Endothelial cell of umbilical vein (primary cell): ENCODE measurements around the gene KRTAP24-1. TPM values are rescaled to one million over a fixed set of nuclear protein-coding genes. Genes with fewer than 3 reads are reported as not detected.

Experiments used
- BruUV-seq: library from RNA; stranded (reverse); fragments of 400-500 nt; replicated peaks from 2 replicates; lab custom pipeline; 2021; lab: Mats Ljungman, UMichigan
- CTCF ChIA-PET: fragments of 300-600, 350-600 bp; sonication (Branson Sonifier 250); formaldehyde crosslinking; loops from one replicate; lab custom pipeline; 2021; ENCODE audit warnings: antibody characterized with exemption, inconsistent platforms; lab: Charles Lee
- POLR2A ChIA-PET: fragments of 300-600, 350-600 bp; sonication (Branson Sonifier 250); formaldehyde crosslinking; loops from one replicate; lab custom pipeline; 2021; ENCODE audit warnings: antibody characterized with exemption, inconsistent platforms; lab: Charles Lee
- DNase-seq: peaks from one replicate; pipeline ENCODE4 v3.0.0-alpha.2; 2011; ENCODE audit warnings: low read depth, low spot score
- FAIRE-seq: peaks from 2 replicates; lab custom pipeline; 2011; peaks lifted over from hg19 to GRCh38; lab: Jason Lieb, UNC
- H2AFZ ChIP-seq: 2 replicates; pipeline ENCODE4 v1.6.0; 2012; ENCODE audit warnings: low read depth, low read length, control low read depth, inconsistent platforms
- H3K27ac ChIP-seq: 2 replicates; pipeline ENCODE4 v1.5.1; 2011; ENCODE audit warnings: low read depth, mild to moderate bottlenecking, control low read depth, low read length, moderate library complexity; ENCODE audit not compliant: insufficient read depth
- H3K27me3 ChIP-seq, 2 experiments: 2 replicates each; pipeline versions ENCODE4 v1.6.0 to v1.6.1; 2011; ENCODE audit warnings: low read length in 2 of 2, mixed read lengths in 1 of 2; ENCODE audit not compliant: control insufficient read depth in 2 of 2, insufficient read depth in 2 of 2
- H3K36me3 ChIP-seq, 2 experiments: 2 replicates in 1 of 2; 3 replicates in 1 of 2; pipeline ENCODE4 v1.5.1; 2011; ENCODE audit warnings: low read length in 2 of 2, mild to moderate bottlenecking in 1 of 2, moderate library complexity in 1 of 2; ENCODE audit not compliant: control insufficient read depth in 2 of 2, insufficient read depth in 2 of 2; ENCODE audit errors: extremely low read depth in 1 of 2
- H3K4me1 ChIP-seq: 3 replicates; pipeline ENCODE4 v1.5.1; 2011; ENCODE audit warnings: mild to moderate bottlenecking, low read length; ENCODE audit not compliant: control insufficient read depth, insufficient read depth; ENCODE audit errors: extremely low read depth
- H3K4me2 ChIP-seq: 2 replicates; pipeline ENCODE4 v1.6.1; 2011; ENCODE audit warnings: low read length, control low read depth, mixed read lengths; ENCODE audit not compliant: insufficient read depth
- H3K4me3 ChIP-seq, 3 experiments: fragments of 200-600 bp in 1 of 3; sonication (generic), shearing (Covaris generic) in 1 of 3; replicated peaks in 1 of 3; 2 replicates each; pipeline ENCODE4 v1.5.1; 2011 to 2016; ENCODE audit warnings: control low read depth in 3 of 3, low read length in 3 of 3, mild to moderate bottlenecking in 2 of 3, inconsistent platforms in 1 of 3, low read depth in 1 of 3, moderate library complexity in 1 of 3; ENCODE audit not compliant: insufficient read depth in 1 of 3
- H3K79me2 ChIP-seq: 2 replicates; pipeline ENCODE4 v1.6.0; 2012; ENCODE audit warnings: low read length, inconsistent platforms; ENCODE audit not compliant: control insufficient read depth, insufficient read depth
- H3K9ac ChIP-seq: replicated peaks from 2 replicates; pipeline ENCODE3; 2011; ENCODE audit warnings: low read length, control low read depth; ENCODE audit not compliant: insufficient read depth; ENCODE audit errors: extremely low read depth
- H3K9me1 ChIP-seq: replicated peaks from 3 replicates; pipeline ENCODE4 v1.6.0; 2011; ENCODE audit warnings: mild to moderate bottlenecking, low read length; ENCODE audit not compliant: control insufficient read depth, insufficient read depth; ENCODE audit errors: extremely low read depth
- H3K9me3 ChIP-seq: replicated peaks from 2 replicates; pipeline ENCODE4 v1.5.1; 2012; ENCODE audit warnings: low read length, inconsistent platforms; ENCODE audit not compliant: control insufficient read depth, insufficient read depth
- H4K20me1 ChIP-seq: replicated peaks from 2 replicates; pipeline ENCODE3; 2011; ENCODE audit warnings: mild to moderate bottlenecking, low read length; ENCODE audit not compliant: control insufficient read depth, insufficient read depth; ENCODE audit errors: extremely low read depth
- EZH2 ChIP-seq: IDR thresholded peaks from 2 replicates; pipeline ENCODE4 v1.6.1; 2012; ENCODE audit warnings: borderline replicate concordance, low read depth, mild to moderate bottlenecking, moderate library complexity, low read length, inconsistent platforms; ENCODE audit not compliant: severe bottlenecking
- FOS ChIP-seq: IDR thresholded peaks from 2 replicates; pipeline ENCODE4 v1.6.1; 2011; ENCODE audit warnings: mild to moderate bottlenecking, low read length, moderate library complexity, borderline replicate concordance; ENCODE audit not compliant: insufficient read depth
- GATA2 ChIP-seq: IDR thresholded peaks from 2 replicates; pipeline ENCODE4 v1.7.0; 2011; ENCODE audit warnings: low read depth, mild to moderate bottlenecking, moderate library complexity, mixed read lengths, low read length; ENCODE audit not compliant: insufficient read length, insufficient read depth
- JUN ChIP-seq: IDR thresholded peaks from 2 replicates; pipeline ENCODE4 v1.6.1; 2011; ENCODE audit warnings: borderline replicate concordance, low read depth; ENCODE audit not compliant: insufficient read length, insufficient read depth
- MYC ChIP-seq: IDR thresholded peaks from one replicate; pipeline ENCODE4 v1.6.1; 2011; ENCODE audit warnings: mild to moderate bottlenecking, low read depth, low read length
- POLR2A ChIP-seq: IDR thresholded peaks from 2 replicates; pipeline ENCODE4 v1.6.1; 2012; ENCODE audit warnings: low read depth, mild to moderate bottlenecking, control low read depth, low read length
- POLR2AphosphoS5 ChIP-seq: IDR thresholded peaks from 2 replicates; pipeline ENCODE4 v1.6.1; 2012; ENCODE audit warnings: low read depth, mild to moderate bottlenecking, control low read depth, low read length, moderate library complexity; ENCODE audit not compliant: insufficient read depth
- dilution Hi-C: fragments of 300-500 bp; cut with MboI; formaldehyde crosslinking; loops from one replicate; pipeline ENCODE4 v1.15.0; 2019; ENCODE audit warnings: low sequenced_read_pairs; ENCODE audit not compliant: extremely low pct_ligation_motif_present
- intact Hi-C: fragments of 100-400 bp; cut with micrococcal nuclease; formaldehyde crosslinking; loops from one replicate; pipeline ENCODE4 v1.10.0; 2022
- polyA plus RNA-seq, 4 experiments: library from polyadenylated mRNA; depleted of rRNA in 3 of 4; stranded (reverse) in 3 of 4; unstranded in 1 of 4; fragments of >200 nt; gene quantifications; 2 replicates each; pipeline versions ENCODE4 v1.2.1 to v1.2.3, GENCODE V29; 2011 to 2012; ENCODE audit warnings: missing spikeins in 1 of 4
- total RNA-seq: library from RNA; stranded (reverse); gene quantifications from 2 replicates; pipeline ENCODE4 v1.2.3, GENCODE V29; 2021
- TF ChIP-seq, protein P1 (sequence below), 2 donors: IDR thresholded peaks; 1 replicate in 1 of 2; 2 replicates in 1 of 2; pipeline ENCODE4 v1.5.1; 2011; ENCODE audit warnings: low read length in 2 of 2, mild to moderate bottlenecking in 2 of 2, moderate library complexity in 2 of 2, control low read depth in 1 of 2, inconsistent platforms in 1 of 2, low read depth in 1 of 2; ENCODE audit not compliant: insufficient read depth in 1 of 2; ENCODE audit errors: extremely low read depth in 1 of 2
- TF ChIP-seq, protein P2 (sequence below): IDR thresholded peaks from 2 replicates; pipeline ENCODE4 v1.6.1; 2011; ENCODE audit not compliant: insufficient read depth, insufficient read length

Gene KRTAP24-1
- total and polyA plus RNA-seq, 2 donors (not counting 3 experiments of a cell fraction or from before 2014, with no cell fraction given) = not detected

DNA sequence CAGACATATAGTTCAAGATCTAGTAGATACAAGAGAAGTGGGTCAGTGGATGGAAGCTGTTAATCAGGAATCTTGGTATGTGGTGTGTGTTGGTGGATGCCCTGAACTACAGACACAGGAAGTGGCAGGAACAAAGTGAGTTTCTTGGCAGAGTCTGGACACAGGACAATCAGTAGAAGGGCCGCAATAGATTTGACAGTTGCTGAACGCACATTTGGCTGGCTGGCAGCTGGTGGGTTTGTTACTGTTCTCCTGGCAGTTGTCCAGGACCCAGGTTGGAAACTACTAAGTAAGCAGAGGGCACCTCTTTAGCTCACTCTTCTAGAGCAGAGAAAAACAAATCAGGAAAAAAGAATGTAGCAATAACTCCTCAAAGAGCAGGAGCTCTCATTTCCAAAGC is 24.1 kb upstream of the KRTAP24-1 start:
- Histone ChIP-seq H4K20me1 (no peaks in the 10 kb centered on the region), H3K4me3 (no peak overlapping the region), H3K79me2 (no peaks in the 10 kb centered on the region), H3K36me3 (no peaks in the 10 kb centered on the region), H3K9me1 (no peaks in the 10 kb centered on the region), H3K9ac (no peak overlapping the region), H3K4me2 (no peak overlapping the region), H3K4me1 (no peaks in the 10 kb centered on the region), H2AFZ (no peak overlapping the region), H3K9me3 (peaks cover 8% of the 10 kb centered on the region), H3K27me3 (no peaks in the 10 kb centered on the region), H3K27ac (no peak overlapping the region)
- TF ChIP-seq, protein P1, sequence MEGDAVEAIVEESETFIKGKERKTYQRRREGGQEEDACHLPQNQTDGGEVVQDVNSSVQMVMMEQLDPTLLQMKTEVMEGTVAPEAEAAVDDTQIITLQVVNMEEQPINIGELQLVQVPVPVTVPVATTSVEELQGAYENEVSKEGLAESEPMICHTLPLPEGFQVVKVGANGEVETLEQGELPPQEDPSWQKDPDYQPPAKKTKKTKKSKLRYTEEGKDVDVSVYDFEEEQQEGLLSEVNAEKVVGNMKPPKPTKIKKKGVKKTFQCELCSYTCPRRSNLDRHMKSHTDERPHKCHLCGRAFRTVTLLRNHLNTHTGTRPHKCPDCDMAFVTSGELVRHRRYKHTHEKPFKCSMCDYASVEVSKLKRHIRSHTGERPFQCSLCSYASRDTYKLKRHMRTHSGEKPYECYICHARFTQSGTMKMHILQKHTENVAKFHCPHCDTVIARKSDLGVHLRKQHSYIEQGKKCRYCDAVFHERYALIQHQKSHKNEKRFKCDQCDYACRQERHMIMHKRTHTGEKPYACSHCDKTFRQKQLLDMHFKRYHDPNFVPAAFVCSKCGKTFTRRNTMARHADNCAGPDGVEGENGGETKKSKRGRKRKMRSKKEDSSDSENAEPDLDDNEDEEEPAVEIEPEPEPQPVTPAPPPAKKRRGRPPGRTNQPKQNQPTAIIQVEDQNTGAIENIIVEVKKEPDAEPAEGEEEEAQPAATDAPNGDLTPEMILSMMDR (IDR thresholded peaks at IDR 0.05; ENCODE audit: extremely low read depth in 1 of 2, insufficient read depth in 1 of 2, low read depth in 1 of 2, low read length in 2 of 2) = no peak
- TF ChIP-seq FOS = no peak
- no peak for TF ChIP-seq GATA2
- no peak for TF ChIP-seq POLR2A
- no peak for TF ChIP-seq EZH2
- no peak for TF ChIP-seq JUN
- TF ChIP-seq MYC = no peak
- TF ChIP-seq, protein P2, sequence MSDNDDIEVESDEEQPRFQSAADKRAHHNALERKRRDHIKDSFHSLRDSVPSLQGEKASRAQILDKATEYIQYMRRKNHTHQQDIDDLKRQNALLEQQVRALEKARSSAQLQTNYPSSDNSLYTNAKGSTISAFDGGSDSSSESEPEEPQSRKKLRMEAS = no peak
- TF ChIP-seq POLR2AphosphoS5 = no peak
- ChIA-PET POLR2A (no interaction called here), CTCF (no interaction called here)
- no TSS peak for BruUV-seq
- FAIRE-seq (no peak), DNase-seq (no peak)
- intact Hi-C loops (no loop called here), dilution Hi-C loops (no loop called here)
